A204.1 (cell line): ENCODE measurements around the gene EFTUD2.

Experiments used
- FAIRE-seq: peaks from 2 replicates; lab custom pipeline; 2012; peaks lifted over from hg19 to GRCh38; lab: Jason Lieb, UNC

Gene EFTUD2

GRCh38 chr17:44910231-44911106, 11.2 kb upstream of the EFTUD2 start:
- FAIRE-seq, result no peak

DNA sequence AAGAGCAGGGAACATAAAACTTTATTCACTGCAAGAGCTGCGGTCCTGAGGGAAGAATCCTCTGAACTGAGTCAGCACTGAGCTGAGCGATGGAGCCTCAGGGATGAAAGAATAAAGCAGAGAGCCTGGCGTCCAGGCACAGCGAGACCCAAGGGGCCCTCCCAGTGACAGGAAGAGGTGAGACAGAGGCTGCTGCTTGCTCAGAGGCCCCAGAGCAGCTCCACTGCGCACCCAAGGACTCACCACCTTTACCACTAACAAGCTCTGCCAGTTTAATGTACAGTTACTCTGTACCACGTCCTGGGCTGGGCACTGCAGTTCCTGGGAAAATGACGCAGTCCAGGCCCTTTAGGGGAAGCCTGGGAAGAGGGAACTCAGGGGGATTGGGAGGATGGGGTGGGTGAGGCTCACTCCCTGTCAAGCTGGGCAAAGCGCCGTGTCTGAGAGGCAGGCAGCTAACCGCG, 10.5 kb upstream of the EFTUD2 start:
- no peak for FAIRE-seq

GRCh38 chr17:44908761-44909326, 9.6 kb upstream of the EFTUD2 start:
- FAIRE-seq, result no peak

DNA sequence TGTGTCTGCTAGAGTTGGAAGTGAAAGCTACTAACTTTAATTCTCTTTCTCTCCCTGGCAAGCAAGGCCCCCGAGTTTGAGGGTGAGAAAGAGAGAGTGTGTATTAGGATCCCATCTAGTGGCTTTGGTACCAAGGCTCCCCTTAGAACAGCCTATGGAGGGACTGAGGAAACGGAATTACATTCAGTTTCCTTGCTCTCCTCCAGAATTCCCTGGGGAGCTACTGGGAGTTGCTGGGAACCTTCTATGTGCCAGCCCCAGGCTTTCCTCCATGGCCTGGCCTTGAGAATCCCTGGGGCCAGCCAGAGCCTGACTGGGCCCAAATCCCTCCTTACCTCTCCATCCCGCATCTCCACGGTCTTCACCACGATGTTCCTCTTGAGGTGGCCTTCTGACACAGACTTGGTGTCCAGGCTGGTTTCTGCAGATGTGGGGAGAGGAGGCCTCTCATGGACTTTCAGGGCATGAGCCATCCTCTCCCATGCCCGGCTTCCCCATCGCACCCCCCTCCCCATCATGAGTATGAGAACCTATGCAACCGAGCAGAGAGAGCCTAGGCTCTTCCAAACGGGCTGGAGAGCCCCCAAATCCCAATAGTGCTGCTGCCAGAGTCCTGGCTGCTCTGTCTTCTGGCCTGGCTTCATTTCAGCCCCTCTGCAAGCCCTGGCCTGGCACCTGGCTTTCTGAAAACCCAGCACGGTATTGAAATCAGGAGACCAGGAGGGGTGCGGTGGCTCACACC, 8.7 kb upstream of the EFTUD2 start:
- FAIRE-seq, result no peak

DNA sequence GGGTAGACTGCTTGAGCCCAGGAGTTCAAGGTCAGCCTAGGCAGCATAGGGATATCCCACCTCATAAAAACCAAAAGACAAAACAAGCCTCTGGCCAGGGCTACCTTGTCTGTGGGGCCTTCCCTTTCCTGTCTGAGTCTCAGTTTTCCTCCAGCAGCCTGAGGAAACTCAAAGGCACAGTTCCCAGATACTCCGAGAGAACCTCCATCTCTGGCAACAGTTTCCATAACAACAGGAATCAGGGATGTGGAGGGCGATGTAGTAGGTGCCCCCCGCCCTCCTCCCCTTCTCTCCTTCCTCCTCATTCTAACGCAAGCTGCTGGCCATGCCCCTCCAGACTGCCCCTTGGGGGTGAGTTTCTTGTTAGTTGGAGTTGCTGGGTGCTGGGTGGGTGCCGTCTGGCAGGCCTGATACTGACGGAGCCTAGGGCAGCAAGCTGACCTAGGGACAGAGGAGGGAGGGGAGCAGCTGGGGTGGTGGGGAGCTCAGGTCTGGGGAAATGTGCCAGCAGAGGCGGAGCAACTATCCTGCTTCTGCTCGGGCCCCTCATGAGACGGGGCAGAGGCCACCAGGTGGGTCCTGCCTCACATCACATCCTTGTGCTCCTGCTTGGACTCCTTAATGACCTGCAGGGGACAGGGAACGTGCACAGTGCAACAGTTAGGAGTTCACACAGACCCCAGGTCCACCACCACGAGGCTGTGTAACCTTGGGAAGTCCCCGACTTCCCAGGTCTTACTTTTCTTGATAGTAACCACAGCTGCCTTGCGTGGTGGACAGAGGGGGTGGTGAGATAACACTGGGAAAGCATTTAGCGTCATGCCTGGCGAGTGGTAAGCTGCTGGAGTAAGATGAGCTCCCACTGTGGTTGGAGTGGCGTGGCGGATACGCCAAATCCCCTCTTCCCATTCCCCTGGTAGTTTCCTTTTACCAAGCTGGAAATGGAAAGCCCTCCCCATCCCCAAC, 7.8 kb upstream of the EFTUD2 start:
- no peak for FAIRE-seq

GRCh38 chr17:44906010-44906646, 6.9 kb upstream of the EFTUD2 start:
- FAIRE-seq, result no peak

DNA sequence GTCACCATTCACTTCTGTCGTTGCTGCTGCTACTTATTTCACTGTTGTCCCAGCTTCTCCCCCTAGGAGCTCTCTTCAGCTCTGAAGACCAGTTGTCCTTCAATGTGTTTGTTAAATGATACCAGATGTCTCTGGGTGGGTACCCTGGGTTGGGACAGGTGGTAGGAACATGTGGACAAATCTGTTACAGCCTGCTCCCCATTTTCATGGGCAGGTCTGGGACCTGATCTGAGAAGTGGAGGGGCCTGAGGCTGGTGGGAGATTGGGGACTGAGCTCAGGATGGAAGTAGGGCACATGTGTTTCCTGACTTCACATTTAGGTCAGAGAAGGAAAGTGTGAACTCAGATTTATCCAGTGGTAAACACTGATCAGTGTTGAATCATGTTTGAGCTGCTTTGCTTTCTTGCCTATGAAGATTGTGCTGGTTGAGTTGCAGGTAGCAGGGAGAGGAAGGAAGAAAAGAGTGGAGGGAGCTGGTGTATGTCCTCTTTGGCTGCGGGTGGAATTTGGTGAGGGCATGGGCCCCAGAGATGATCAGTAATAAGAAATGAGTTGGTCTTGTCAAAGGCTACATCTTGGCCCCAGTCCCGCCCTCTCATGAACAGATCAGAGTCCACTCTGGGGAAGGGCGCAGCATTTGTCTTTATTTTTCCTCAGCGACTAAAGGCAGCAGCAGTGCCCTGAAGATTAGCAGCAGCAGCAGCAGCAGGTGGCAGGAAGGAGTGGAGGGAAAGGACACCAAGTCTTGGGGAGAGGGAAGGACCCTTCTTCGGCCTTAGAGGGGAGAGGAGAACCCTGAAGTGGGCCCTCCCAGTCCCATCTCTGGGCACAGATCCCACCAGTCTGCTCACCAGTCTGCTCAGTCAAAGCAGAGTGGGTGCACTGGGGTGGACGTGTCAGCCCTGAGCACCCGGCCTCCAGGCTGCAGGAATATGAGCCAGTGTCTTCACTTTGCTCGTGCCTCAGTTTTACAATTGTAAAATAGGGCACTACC, 6.1 kb upstream of the EFTUD2 start:
- no peak for FAIRE-seq

DNA sequence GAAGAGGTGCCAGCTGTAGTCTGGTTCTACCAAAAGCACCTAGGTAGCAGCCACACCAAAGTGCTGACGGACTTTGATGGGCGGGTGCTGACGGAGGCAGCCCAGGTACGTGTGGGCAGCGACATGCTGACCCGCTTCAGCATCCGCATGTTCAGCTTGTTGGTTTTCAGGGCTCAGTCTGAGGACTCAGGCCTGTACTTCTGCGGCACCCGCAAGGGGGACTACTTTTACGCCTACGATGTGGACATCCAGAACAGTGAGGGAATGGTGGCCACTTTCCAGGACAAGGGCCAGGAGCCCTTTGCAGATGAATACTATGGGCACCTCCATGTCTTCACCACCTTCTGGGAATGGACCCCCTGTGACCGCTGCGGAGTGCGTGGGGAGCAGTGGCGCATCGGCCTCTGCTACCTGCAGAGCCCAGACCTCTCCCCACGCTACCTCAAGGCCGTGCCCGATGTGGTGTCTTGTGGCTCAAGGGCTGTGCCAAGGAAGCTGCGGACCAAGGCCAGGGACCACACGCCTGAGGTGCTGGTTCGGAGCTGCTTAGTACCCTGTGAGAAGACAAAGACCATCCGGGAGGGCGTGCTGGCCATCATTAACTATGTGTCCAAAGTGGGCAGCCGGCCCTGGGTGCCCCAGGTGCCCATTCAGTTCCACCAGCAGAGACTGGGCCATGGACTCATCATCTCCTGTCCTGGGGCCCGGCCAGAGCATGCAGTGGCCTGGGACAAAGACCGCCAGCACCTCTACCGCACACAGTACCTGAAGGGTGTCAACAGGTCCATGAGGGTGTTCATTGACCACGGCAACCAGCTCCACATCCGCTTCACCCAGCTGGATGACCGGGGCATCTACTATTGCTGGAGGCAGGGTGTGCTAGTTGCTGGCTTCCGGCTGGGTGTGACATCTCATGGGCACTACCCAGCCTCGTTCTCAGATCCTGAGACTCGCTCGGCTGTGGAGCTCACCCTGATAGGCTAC, 5.0 kb upstream of the EFTUD2 start:
- no peak for FAIRE-seq

DNA sequence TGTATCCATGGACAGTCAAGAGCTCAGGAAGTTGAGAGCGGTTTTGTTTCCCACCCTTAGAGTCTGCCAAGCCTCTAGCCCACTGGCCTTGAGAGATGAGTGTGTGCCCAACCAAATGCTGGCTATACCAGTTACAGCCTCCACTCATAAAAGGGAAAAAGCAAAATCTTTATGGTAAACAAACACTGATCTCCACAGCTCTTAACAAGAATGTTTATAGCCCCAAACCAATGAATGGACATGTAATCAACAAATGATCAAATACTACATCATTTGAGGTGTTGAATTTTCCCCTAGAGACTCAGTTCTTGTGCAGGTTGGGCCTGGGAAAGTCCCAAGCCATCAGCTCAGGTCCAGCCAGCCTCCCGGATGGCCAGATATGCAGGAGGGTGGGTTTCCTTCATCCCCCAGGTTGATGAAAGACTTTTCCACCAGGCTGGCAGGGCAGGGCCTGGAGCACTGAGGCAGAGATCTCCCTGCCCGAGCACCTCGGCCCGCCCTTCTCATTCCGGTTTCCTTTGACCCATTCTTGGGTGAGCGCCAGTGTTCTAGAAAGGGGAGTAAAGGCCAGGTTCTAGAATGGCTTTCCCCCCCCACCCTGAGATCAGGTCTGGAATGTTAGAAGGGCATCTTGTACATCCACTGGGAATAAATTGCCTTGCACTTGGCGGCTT, 3.9 kb upstream of the EFTUD2 start:
- FAIRE-seq, result no peak

- no peak for FAIRE-seq
Observed at GRCh38 chr17:44902135-44902760, 3.0 kb upstream of the EFTUD2 start.

- peak; percentile 66 for FAIRE-seq
Observed at GRCh38 chr17:44901411-44901921, 2.2 kb upstream of the EFTUD2 start.

DNA sequence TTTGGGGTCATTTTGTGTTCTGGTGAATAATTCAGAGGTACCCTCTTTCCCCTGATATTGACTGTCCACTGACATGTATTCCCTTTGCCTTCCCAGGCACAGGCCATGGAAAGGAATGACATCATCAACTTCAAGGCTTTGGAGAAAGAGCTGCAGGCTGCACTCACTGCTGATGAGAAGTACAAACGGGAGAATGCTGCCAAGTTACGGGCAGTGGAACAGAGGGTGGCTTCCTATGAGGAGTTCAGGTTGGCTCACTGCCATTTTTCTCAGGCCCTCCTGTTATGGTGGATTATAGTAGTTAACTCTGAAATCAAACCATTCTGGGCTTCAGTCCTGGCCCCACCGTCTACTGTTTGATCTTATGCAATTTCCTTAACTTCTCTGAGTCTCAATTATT, 1.6 kb upstream of the EFTUD2 start:
- FAIRE-seq, result no peak

DNA sequence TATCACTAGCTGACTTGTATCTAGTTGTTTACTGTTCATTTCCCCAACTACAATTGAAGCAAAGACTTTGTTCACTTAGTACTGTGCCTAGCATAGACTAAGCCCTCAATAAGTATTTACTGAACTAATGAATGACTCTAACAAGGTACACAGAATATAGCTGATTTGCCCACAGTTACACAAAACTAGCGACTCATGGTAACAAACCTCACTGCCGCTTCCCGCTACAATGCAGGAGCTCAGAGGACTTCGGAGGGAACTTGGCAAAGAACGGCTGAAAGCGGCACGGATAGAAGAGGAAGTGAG, 524 bp downstream of the EFTUD2 start:
- no peak for FAIRE-seq

DNA sequence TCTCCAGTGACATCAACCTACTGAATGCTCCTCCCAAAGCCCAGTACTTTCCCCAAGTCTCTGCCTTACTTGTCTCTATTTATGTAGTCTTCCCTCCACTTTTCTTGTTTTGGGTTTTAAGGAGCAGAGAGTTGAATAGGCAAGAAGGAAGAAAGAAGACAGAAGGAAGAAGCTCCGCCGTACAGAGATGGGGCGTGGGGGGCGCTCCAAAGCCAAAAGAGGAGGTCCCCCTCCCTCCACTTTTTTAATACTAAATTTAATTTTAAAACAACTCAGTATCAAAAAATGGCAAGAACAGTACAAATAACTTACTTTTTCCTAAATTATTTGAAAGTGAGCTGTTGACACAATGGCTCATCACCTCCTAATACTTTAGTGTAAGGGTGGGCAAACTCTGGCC, 4.6 kb downstream of the EFTUD2 start:
- no peak for FAIRE-seq

- no peak for FAIRE-seq
Observed at GRCh38 chr17:44892250-44892649, 7.0 kb downstream of the EFTUD2 start.

- no peak for FAIRE-seq
Observed at GRCh38 chr17:44889003-44889402, 10.2 kb downstream of the EFTUD2 start.

DNA sequence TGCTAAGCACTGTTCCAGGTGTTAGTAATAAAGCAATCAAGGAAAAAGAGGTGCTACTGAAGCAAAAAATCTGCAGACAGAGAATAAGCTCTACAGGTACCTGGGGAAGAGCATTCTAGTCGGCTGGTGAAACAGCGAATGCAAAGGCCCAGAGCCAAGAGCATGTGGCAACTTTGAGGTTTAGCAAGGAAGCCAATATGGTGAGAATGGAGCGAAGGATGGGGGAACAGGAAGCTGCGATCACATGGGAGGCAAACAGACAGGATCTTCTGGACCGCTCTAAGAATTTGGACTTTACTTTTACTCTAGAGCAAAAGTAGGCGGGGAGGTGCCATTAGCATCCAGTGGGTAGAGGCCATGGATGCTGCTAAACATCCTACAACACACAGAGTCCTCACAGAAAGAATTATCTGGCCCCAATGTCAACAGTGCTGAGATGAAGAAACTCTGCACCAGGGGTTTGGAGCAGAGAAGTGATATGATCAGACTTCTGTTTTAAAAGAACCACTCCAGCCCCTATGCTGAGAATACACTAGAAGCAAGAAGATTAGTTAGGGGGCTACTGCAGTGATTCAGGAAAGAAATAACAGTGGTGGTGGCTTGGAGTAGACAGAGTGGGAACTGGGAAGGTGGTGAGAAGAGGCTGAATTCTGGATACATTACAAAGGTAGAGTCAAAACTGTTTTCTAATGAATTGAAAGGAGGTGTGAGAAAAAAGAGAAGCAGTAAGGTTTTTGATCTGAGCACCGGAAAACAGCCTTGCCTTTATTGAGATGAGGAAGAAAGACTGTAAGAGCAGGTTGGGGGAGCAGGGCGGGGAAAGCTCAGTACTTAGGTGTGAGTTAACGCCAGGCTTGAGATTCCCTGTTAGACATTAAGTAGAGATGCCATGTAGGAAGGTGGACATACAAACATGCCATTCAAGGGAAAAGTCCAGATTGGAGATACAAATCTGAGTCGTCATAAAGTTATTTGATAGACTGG, 11.0 kb downstream of the EFTUD2 start:
- FAIRE-seq, result no peak
